SK-N-SH treated with all-trans-retinoic acid at 6 μM for 48 hours (cell line): ENCODE measurements around the gene ELAC2.

ENCODE experiments used
- ATAC-seq: fragments of 200-7000 bp; cut with Tn5 transposase; 3 replicates; pipeline ENCODE4 v1.9.1; 2020; ENCODE audit warnings: mild to moderate bottlenecking, moderate library complexity
- ARNTL ChIP-seq: fragments of 450-650 bp; formaldehyde crosslinking; IDR thresholded peaks from 2 replicates; pipeline ENCODE4 v1.5.0; 2020; ENCODE audit warnings: low read depth, mild to moderate bottlenecking, moderate library complexity, borderline replicate concordance
- BACH2 ChIP-seq: fragments of 250-450 bp; sonication (Bioruptor Pico); IDR thresholded peaks from 2 replicates; pipeline ENCODE4 v1.9.0; 2021; ENCODE audit warnings: mild to moderate bottlenecking, borderline replicate concordance
- CSDC2 ChIP-seq: fragments of 250-450 bp; sonication (Bioruptor Pico); IDR thresholded peaks from 2 replicates; pipeline ENCODE4 v1.5.0; 2020; ENCODE audit warnings: mild to moderate bottlenecking, moderate library complexity
- CSRNP3 ChIP-seq: fragments of 250-450 bp; sonication (Bioruptor Pico); IDR thresholded peaks from 2 replicates; pipeline ENCODE4 v1.5.1; 2021; ENCODE audit warnings: mild to moderate bottlenecking, moderate library complexity
- ESRRG ChIP-seq: fragments of 250-450 bp; sonication (Bioruptor Pico); IDR thresholded peaks from 2 replicates; pipeline ENCODE4 v1.6.1; 2021; ENCODE audit warnings: mild to moderate bottlenecking
- GLIS3 ChIP-seq: fragments of 250-450 bp; sonication (Bioruptor Pico); IDR thresholded peaks from 2 replicates; pipeline ENCODE4 v1.5.0; 2020; ENCODE audit warnings: mild to moderate bottlenecking, moderate library complexity
- ISL1 ChIP-seq: fragments of 250-450 bp; sonication (Bioruptor Pico); IDR thresholded peaks from 2 replicates; pipeline ENCODE4 v2.1.2; 2022; ENCODE audit warnings: mild to moderate bottlenecking, moderate library complexity
- OSR1 ChIP-seq: fragments of 250-450 bp; sonication (Bioruptor Pico); IDR thresholded peaks from 2 replicates; pipeline ENCODE4 v1.8.0; 2022; ENCODE audit warnings: moderate library complexity, mild to moderate bottlenecking, inconsistent platforms
- POU6F1 ChIP-seq: fragments of 250-450 bp; sonication (Bioruptor Pico); IDR thresholded peaks from 2 replicates; pipeline ENCODE4 v1.8.0; 2021; ENCODE audit warnings: low read depth, mild to moderate bottlenecking, moderate library complexity, borderline replicate concordance
- PPARA ChIP-seq: fragments of 250-450 bp; sonication (Bioruptor Pico); IDR thresholded peaks from 2 replicates; pipeline ENCODE4 v1.5.0; 2020; ENCODE audit warnings: mild to moderate bottlenecking, borderline replicate concordance
- RARB ChIP-seq: fragments of 250-450 bp; sonication (Bioruptor Pico); IDR thresholded peaks from 2 replicates; pipeline ENCODE4 v1.8.0; 2021; ENCODE audit warnings: mild to moderate bottlenecking, moderate library complexity
- SNAI2 ChIP-seq: fragments of 250-450 bp; sonication (Bioruptor Pico); IDR thresholded peaks from 2 replicates; pipeline ENCODE4 v1.5.0; 2020; ENCODE audit warnings: mild to moderate bottlenecking, moderate library complexity
- TCF4 ChIP-seq: fragments of 250-450 bp; sonication (Bioruptor Pico); IDR thresholded peaks from 2 replicates; pipeline ENCODE4 v1.8.0; 2021; ENCODE audit warnings: mild to moderate bottlenecking, moderate library complexity, borderline replicate concordance
- TSHZ2 ChIP-seq: fragments of 250-450 bp; sonication (Bioruptor Pico); IDR thresholded peaks from 2 replicates; pipeline ENCODE4 v1.5.0; 2020; ENCODE audit warnings: mild to moderate bottlenecking, moderate library complexity
- ZC3H10 ChIP-seq: fragments of 250-450 bp; sonication (Bioruptor Pico); IDR thresholded peaks from 2 replicates; pipeline ENCODE4 v1.5.1; 2021; ENCODE audit warnings: mild to moderate bottlenecking, moderate library complexity
- ZFP3 ChIP-seq: fragments of 250-450 bp; sonication (Bioruptor Pico); IDR thresholded peaks from 2 replicates; pipeline ENCODE4 v1.5.0; 2020; ENCODE audit warnings: mild to moderate bottlenecking, moderate library complexity
- ZFP30 ChIP-seq: fragments of 450-650 bp; formaldehyde crosslinking; IDR thresholded peaks from 2 replicates; pipeline ENCODE4 v1.5.0; 2022; ENCODE audit warnings: mild to moderate bottlenecking, moderate library complexity
- ZNF565 ChIP-seq: fragments of 450-650 bp; formaldehyde crosslinking; conservative IDR thresholded peaks from 2 replicates; pipeline ENCODE4 v1.5.0; 2020; ENCODE audit warnings: low read depth, mild to moderate bottlenecking, moderate library complexity
- ZNF70 ChIP-seq: fragments of 450-650 bp; formaldehyde crosslinking; IDR thresholded peaks from 2 replicates; pipeline ENCODE4 v1.5.0; 2020; ENCODE audit warnings: mild to moderate bottlenecking, moderate library complexity
- ZNF8 ChIP-seq: fragments of 450-650 bp; formaldehyde crosslinking; IDR thresholded peaks from 2 replicates; pipeline ENCODE4 v1.5.0; 2020; ENCODE audit warnings: mild to moderate bottlenecking, moderate library complexity

The ELAC2 gene

GRCh38 chr17:13031718-13032350, 14.0 kb upstream of the ELAC2 start:
- ATAC-seq, result peak; percentile 86
- TF ChIP-seq POU6F1, result no peak
- no peak for TF ChIP-seq GLIS3

- ATAC-seq, result peak; percentile 78
- no peak for TF ChIP-seq ZNF70 (CRISPR knock-in tag)
- TF ChIP-seq ZC3H10 (CRISPR knock-in tag), result no peak
- no peak for TF ChIP-seq CSDC2 (CRISPR knock-in tag)
- TF ChIP-seq ESRRG (CRISPR knock-in tag), result no peak
- no peak for TF ChIP-seq ZNF8 (CRISPR knock-in tag)
- no peak for TF ChIP-seq ZFP3 (CRISPR knock-in tag)
- TF ChIP-seq TSHZ2 (CRISPR knock-in tag), result no peak
- no peak for TF ChIP-seq ISL1 (CRISPR knock-in tag)
- TF ChIP-seq OSR1, result no peak
- no peak for TF ChIP-seq BACH2 (CRISPR knock-in tag)
- no peak for TF ChIP-seq ARNTL (CRISPR knock-in tag)
- TF ChIP-seq GLIS3, result no peak
- TF ChIP-seq PPARA (CRISPR knock-in tag), result no peak
- TF ChIP-seq TCF4 (CRISPR knock-in tag), result no peak
- TF ChIP-seq SNAI2 (CRISPR knock-in tag), result no peak
- TF ChIP-seq POU6F1, result no peak
Measured at GRCh38 chr17:13030459-13031300, 12.9 kb upstream of the ELAC2 start.

- no peak for ATAC-seq
- TF ChIP-seq GLIS3, result no peak
- TF ChIP-seq ISL1 (CRISPR knock-in tag), result no peak
- TF ChIP-seq RARB (CRISPR knock-in tag), result no peak
- TF ChIP-seq ZNF565 (CRISPR knock-in tag), result no peak
- TF ChIP-seq, all 23 proteins: peak for 0
Measured at GRCh38 chr17:13030056-13030455, 12.2 kb upstream of the ELAC2 start.

- ATAC-seq, result no peak
- TF ChIP-seq ISL1 (CRISPR knock-in tag) (no peak), ZFP3 (CRISPR knock-in tag) (no peak), BACH2 (CRISPR knock-in tag) (no peak), POU6F1 (no peak), ZFP30 (CRISPR knock-in tag) (no peak), ZC3H10 (CRISPR knock-in tag) (no peak), SNAI2 (CRISPR knock-in tag) (no peak), ARNTL (CRISPR knock-in tag) (no peak), PPARA (CRISPR knock-in tag) (no peak), ESRRG (CRISPR knock-in tag) (no peak), ZNF8 (CRISPR knock-in tag) (no peak), ZNF70 (CRISPR knock-in tag) (no peak), CSRNP3 (CRISPR knock-in tag) (no peak), RARB (CRISPR knock-in tag) (no peak)
Measured at GRCh38 chr17:13029340-13029739, 11.5 kb upstream of the ELAC2 start.
